Prostate gland (tissue), 2 donors: ENCODE measurements around the gene SLC35F2. TPM values are rescaled to one million over a fixed set of nuclear protein-coding genes. Genes with fewer than 3 reads are reported as not detected.
"Not testable (repeated sequence)": the region's sequence is repeated elsewhere in the genome, so short reads cannot be mapped to it uniquely, and the experiment has no call there.

Experiments
- DNase-seq: peaks from one replicate; pipeline ENCODE4 v3.0.0-alpha.2; 2019; ENCODE audit warnings: low spot score
- H3K27ac ChIP-seq, 2 donors: fragments of 200-600 bp; sonication (generic); 2 replicates each; pipeline ENCODE4 v1.5.1; 2017 to 2019
- H3K27me3 ChIP-seq: fragments of 200-600 bp; sonication (generic); replicated peaks from 2 replicates; pipeline ENCODE4 v1.5.1; 2019; ENCODE audit not compliant: insufficient read depth
- H3K36me3 ChIP-seq, 2 donors: fragments of 200-600 bp; sonication (generic); 1 replicate in 1 of 2; 2 replicates in 1 of 2; pipeline versions ENCODE4 v1.5.1 to v1.8.1; 2017 to 2019
- H3K4me1 ChIP-seq: fragments of 200-600 bp; sonication (generic); replicated peaks from 2 replicates; pipeline ENCODE4 v1.5.1; 2019
- H3K4me3 ChIP-seq, 2 donors: fragments of 200-600 bp; sonication (generic); 2 replicates each; pipeline ENCODE4 v1.5.1; 2017 to 2019
- H3K9me3 ChIP-seq: fragments of 200-600 bp; sonication (generic); 2 replicates; pipeline ENCODE4 v1.5.1; 2017
- POLR2A ChIP-seq: fragments of 450-650 bp; IDR thresholded peaks from one replicate; pipeline ENCODE4 v1.6.1; 2016; ENCODE audit warnings: antibody characterized with exemption, mild to moderate bottlenecking
- POLR2AphosphoS5 ChIP-seq: sonication (generic); formaldehyde crosslinking; IDR thresholded peaks from one replicate; pipeline ENCODE4 v1.6.1; 2017; ENCODE audit warnings: antibody characterized with exemption
- WGBS: methylation state at CpG from one replicate; pipeline ENCODE4 v1.1.5; 2018; 5-methylcytosine and 5-hydroxymethylcytosine counted together
- intact Hi-C: fragments of 100-400 bp; cut with DNase I; formaldehyde crosslinking; loops from one replicate; pipeline ENCODE4 v1.14.2; 2022
- total RNA-seq, 2 donors: library from RNA; depleted of rRNA; stranded (reverse); fragments of >200 nt; gene quantifications; one replicate each; pipeline ENCODE4 v1.1.0, GENCODE V29; 2016
- TF ChIP-seq, protein P1 (sequence below), 4 experiments: fragments of 200-600 bp in 2 of 4; fragments of 450-650 bp in 2 of 4; sonication (generic) in 2 of 4; IDR thresholded peaks; 1 replicate in 3 of 4; 2 replicates in 1 of 4; pipeline ENCODE4 v1.5.1; 2016 to 2019; ENCODE audit warnings: antibody characterized with exemption in 4 of 4, mild to moderate bottlenecking in 2 of 4, moderate library complexity in 2 of 4

SLC35F2 gene
- total RNA-seq, 2 donors from 2014 or later: 21.6 to 41.9 TPM

DNA sequence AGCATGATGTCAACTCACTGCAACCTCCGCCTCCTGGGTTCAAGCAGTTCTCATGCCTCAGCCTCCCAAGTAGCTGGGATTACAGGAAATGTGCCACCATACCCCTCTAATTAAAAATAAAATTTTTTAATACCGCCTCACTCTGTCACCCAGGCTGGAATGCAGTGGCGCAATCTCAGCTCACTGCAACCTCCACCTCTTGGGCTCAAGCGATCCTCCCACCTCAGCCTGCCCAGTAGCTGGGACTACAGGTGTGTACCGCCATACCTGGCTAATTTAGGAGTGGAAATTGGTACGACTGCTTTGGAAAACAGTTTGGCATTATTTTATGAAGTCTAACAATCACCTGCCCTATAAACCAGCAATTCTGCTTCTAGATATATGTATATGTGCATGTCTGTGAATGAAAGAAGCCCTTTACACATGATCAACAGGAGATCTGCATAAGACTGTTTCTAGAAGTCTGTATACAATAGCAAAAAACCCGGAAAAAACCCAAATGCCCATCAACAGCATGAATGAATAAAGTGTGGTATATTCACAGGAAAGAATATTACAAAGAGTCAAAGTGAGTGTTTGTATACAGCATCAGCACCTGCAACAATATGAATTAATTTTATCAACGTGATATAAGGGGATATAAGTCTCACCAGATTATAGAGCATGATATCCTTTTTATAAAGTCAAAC, 16.0 kb downstream of the SLC35F2 start:
- Histone ChIP-seq H3K36me3 (no peaks in the 10 kb centered on the region), H3K9me3 (no peaks in the 10 kb centered on the region), H3K27me3 (no peaks in the 10 kb centered on the region), H3K4me3 (no peak overlapping the region), H3K4me1 (peaks cover 12% of the 10 kb centered on the region), H3K27ac (peak overlapping the region in 1 of 2 donors; percentile 91)
- intact Hi-C loops: no loop called here
- TF ChIP-seq POLR2AphosphoS5 (no peak), POLR2A (no peak)
- TF ChIP-seq, protein P1, sequence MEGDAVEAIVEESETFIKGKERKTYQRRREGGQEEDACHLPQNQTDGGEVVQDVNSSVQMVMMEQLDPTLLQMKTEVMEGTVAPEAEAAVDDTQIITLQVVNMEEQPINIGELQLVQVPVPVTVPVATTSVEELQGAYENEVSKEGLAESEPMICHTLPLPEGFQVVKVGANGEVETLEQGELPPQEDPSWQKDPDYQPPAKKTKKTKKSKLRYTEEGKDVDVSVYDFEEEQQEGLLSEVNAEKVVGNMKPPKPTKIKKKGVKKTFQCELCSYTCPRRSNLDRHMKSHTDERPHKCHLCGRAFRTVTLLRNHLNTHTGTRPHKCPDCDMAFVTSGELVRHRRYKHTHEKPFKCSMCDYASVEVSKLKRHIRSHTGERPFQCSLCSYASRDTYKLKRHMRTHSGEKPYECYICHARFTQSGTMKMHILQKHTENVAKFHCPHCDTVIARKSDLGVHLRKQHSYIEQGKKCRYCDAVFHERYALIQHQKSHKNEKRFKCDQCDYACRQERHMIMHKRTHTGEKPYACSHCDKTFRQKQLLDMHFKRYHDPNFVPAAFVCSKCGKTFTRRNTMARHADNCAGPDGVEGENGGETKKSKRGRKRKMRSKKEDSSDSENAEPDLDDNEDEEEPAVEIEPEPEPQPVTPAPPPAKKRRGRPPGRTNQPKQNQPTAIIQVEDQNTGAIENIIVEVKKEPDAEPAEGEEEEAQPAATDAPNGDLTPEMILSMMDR (IDR thresholded peaks at IDR 0.05): no peak
- no peak for DNase-seq
- WGBS: 90% methylated on average over 8 of the region's 8 CpGs

GRCh38 chr11:107840129-107840484, 18.5 kb downstream of the SLC35F2 start:
- peak; percentile 56 for TF ChIP-seq POLR2AphosphoS5
- no peak for TF ChIP-seq POLR2A
- peak overlapping the region; percentile 87 to 91 for H3K27ac ChIP-seq
- WGBS: 13% methylated on average over 2 of the region's 2 CpGs

GRCh38 chr11:107836851-107837250, 21.7 kb downstream of the SLC35F2 start:
- peaks cover 22% of the 10 kb centered on the region for H3K4me1 ChIP-seq
- TF ChIP-seq, protein P1 (IDR thresholded peaks at IDR 0.05): no peak
- TF ChIP-seq POLR2AphosphoS5: no peak
- no peak for TF ChIP-seq POLR2A
- no peak for DNase-seq
- H3K4me3 ChIP-seq: no peak overlapping the region
- H3K36me3 ChIP-seq: no peaks in the 10 kb centered on the region
- no peaks in the 10 kb centered on the region for H3K9me3 ChIP-seq
- peak overlapping the region; percentile 55 to 65 for H3K27ac ChIP-seq
- no peaks in the 10 kb centered on the region for H3K27me3 ChIP-seq
- intact Hi-C loops: no loop called here
- 37% methylated on average over 3 of the region's 3 CpGs for WGBS

More at GRCh38 chr11:107840129-107840484, 18.5 kb downstream of the SLC35F2 start:
- Histone ChIP-seq H3K36me3 (no peaks in the 10 kb centered on the region), H3K27me3 (no peaks in the 10 kb centered on the region), H3K9me3 (no peaks in the 10 kb centered on the region), H3K4me1 (peaks cover 16% of the 10 kb centered on the region), H3K4me3 (peak overlapping the region in 1 of 2 donors; percentile 12)
- intact Hi-C loops: no loop called here
- peak; percentile 86 for DNase-seq

GRCh38 chr11:107834995-107835394, 23.6 kb downstream of the SLC35F2 start:
- Histone ChIP-seq H3K4me1 (peaks cover 19% of the 10 kb centered on the region), H3K36me3 (no peaks in the 10 kb centered on the region), H3K27me3 (no peaks in the 10 kb centered on the region), H3K9me3 (no peaks in the 10 kb centered on the region), H3K4me3 (no peak overlapping the region), H3K27ac (peak overlapping the region in 1 of 2 donors; percentile 12)
- DNase-seq: no peak
- TF ChIP-seq POLR2A (no peak), POLR2AphosphoS5 (no peak)
- TF ChIP-seq, protein P1 (IDR thresholded peaks at IDR 0.05): no peak
- intact Hi-C loops: no loop called here
- 77% methylated on average over 6 of the region's 6 CpGs for WGBS

DNA sequence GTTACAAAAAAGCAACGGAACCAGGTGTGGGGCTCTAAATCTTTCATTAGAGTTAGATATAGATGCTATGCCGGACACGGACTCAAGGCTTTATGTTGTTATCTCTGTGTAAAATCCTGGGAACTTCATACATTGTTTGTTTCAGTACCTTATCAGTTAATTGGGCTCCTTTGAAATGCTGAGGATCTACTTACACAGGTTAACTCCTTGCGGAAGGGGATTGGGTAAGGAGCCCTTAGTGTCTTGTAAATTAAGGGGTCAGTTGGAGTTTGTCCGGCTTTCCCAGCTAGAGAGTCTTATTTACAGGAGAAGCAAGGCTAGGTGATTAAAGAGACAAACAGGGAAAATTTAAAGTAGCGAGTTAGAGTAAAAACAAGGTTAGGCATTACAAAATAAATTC, 24.7 kb downstream of the SLC35F2 start:
- 42% methylated on average over 6 of the region's 6 CpGs for WGBS

More for the DNA sequence above, 24.7 kb downstream of the SLC35F2 start:
- H3K36me3 ChIP-seq, H3K9me3 ChIP-seq, DNase-seq, H3K27me3 ChIP-seq, H3K4me3 ChIP-seq, intact Hi-C loops: not testable (repeated sequence)
- Histone ChIP-seq H3K27ac (peak overlapping the region in 1 of 2 donors; percentile 81), H3K4me1 (peaks cover 15% of the 10 kb centered on the region)
